ENCODE measurements around the gene SLC49A4.

SLC49A4 gene

GRCh38 chr3:122918576-122919290, 123.9 kb downstream of the SLC49A4 start:
- Histone ChIP-seq H3K4me2 (ENCODE audit: low read depth, low read length, poor library complexity, severe bottlenecking) (no peak overlapping the region), H3F3A (ENCODE audit: low read depth) (no peaks in the 10 kb centered on the region), H3K9ac (ENCODE audit: low read depth, low read length, poor library complexity, severe bottlenecking) (no peak overlapping the region), H2AFZ (ENCODE audit: low read length) (no peak overlapping the region), H3K27me3 (ENCODE audit: insufficient read depth, low read length, poor library complexity, severe bottlenecking) (no peaks in the 10 kb centered on the region), H3K4me1 (ENCODE audit: insufficient read depth, low read length, poor library complexity, severe bottlenecking) (peaks cover 17% of the 10 kb centered on the region), H3K36me3 (ENCODE audit: insufficient read depth, low read length) (no peaks in the 10 kb centered on the region), H3K9me2 (replicated peaks; ENCODE audit: low read depth, low read length) (no peaks in the 10 kb centered on the region), H3K4me3 (ENCODE audit: low read length, poor library complexity, severe bottlenecking) (no peak overlapping the region), H4K20me1 (ENCODE audit: insufficient read depth, low read length, poor library complexity, severe bottlenecking) (no peaks in the 10 kb centered on the region), H3K9me3 (ENCODE audit: insufficient read depth, low read depth, low read length) (no peaks in the 10 kb centered on the region), H3K79me2 (ENCODE audit: insufficient read depth, low read length) (no peaks in the 10 kb centered on the region)
- TF ChIP-seq EZH2phosphoT487 (IDR thresholded peaks at IDR 0.05; ENCODE audit: borderline replicate concordance), result no peak
- TF ChIP-seq, protein P1, sequence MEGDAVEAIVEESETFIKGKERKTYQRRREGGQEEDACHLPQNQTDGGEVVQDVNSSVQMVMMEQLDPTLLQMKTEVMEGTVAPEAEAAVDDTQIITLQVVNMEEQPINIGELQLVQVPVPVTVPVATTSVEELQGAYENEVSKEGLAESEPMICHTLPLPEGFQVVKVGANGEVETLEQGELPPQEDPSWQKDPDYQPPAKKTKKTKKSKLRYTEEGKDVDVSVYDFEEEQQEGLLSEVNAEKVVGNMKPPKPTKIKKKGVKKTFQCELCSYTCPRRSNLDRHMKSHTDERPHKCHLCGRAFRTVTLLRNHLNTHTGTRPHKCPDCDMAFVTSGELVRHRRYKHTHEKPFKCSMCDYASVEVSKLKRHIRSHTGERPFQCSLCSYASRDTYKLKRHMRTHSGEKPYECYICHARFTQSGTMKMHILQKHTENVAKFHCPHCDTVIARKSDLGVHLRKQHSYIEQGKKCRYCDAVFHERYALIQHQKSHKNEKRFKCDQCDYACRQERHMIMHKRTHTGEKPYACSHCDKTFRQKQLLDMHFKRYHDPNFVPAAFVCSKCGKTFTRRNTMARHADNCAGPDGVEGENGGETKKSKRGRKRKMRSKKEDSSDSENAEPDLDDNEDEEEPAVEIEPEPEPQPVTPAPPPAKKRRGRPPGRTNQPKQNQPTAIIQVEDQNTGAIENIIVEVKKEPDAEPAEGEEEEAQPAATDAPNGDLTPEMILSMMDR (conservative IDR thresholded peaks at IDR 0.05; ENCODE audit: low read length), result no peak

- Histone ChIP-seq H3K4me2 (ENCODE audit: low read depth, low read length, poor library complexity, severe bottlenecking) (no peak overlapping the region), H3K27me3 (ENCODE audit: insufficient read depth, low read length, poor library complexity, severe bottlenecking) (no peaks in the 10 kb centered on the region), H2AFZ (ENCODE audit: low read length) (no peak overlapping the region), H3K4me1 (ENCODE audit: insufficient read depth, low read length, poor library complexity, severe bottlenecking) (peaks cover 17% of the 10 kb centered on the region), H3K9me2 (replicated peaks; ENCODE audit: low read depth, low read length) (no peaks in the 10 kb centered on the region), H3K4me3 (ENCODE audit: low read length, poor library complexity, severe bottlenecking) (no peak overlapping the region), H3K79me2 (ENCODE audit: insufficient read depth, low read length) (no peaks in the 10 kb centered on the region), H3K9me3 (ENCODE audit: insufficient read depth, low read depth, low read length) (no peaks in the 10 kb centered on the region), H4K20me1 (ENCODE audit: insufficient read depth, low read length, poor library complexity, severe bottlenecking) (no peaks in the 10 kb centered on the region), H3K36me3 (ENCODE audit: insufficient read depth, low read length) (no peaks in the 10 kb centered on the region), H3K9ac (ENCODE audit: low read depth, low read length, poor library complexity, severe bottlenecking) (no peak overlapping the region), H3F3A (ENCODE audit: low read depth) (no peaks in the 10 kb centered on the region)
- TF ChIP-seq, protein P1 (conservative IDR thresholded peaks at IDR 0.05; ENCODE audit: low read length), result no peak
- TF ChIP-seq EZH2phosphoT487 (IDR thresholded peaks at IDR 0.05; ENCODE audit: borderline replicate concordance), result no peak
Observed at GRCh38 chr3:122919291-122919610, 124.4 kb downstream of the SLC49A4 start.

- H4K20me1 ChIP-seq (ENCODE audit: insufficient read depth, low read length, poor library complexity, severe bottlenecking), result no peaks in the 10 kb centered on the region
- no peak overlapping the region for H3K4me2 ChIP-seq (ENCODE audit: low read depth, low read length, poor library complexity, severe bottlenecking)
- no peaks in the 10 kb centered on the region for H3K27me3 ChIP-seq (ENCODE audit: insufficient read depth, low read length, poor library complexity, severe bottlenecking)
- no peaks in the 10 kb centered on the region for H3K36me3 ChIP-seq (ENCODE audit: insufficient read depth, low read length)
- no peak overlapping the region for H3K4me3 ChIP-seq (ENCODE audit: low read length, poor library complexity, severe bottlenecking)
- peaks cover 7% of the 10 kb centered on the region for H3K4me1 ChIP-seq (ENCODE audit: insufficient read depth, low read length, poor library complexity, severe bottlenecking)
- no peak overlapping the region for H3K9ac ChIP-seq (ENCODE audit: low read depth, low read length, poor library complexity, severe bottlenecking)
- H3K9me3 ChIP-seq (ENCODE audit: insufficient read depth, low read depth, low read length), result no peaks in the 10 kb centered on the region
- H3F3A ChIP-seq (ENCODE audit: low read depth), result no peaks in the 10 kb centered on the region
- TF ChIP-seq, protein P1 (conservative IDR thresholded peaks at IDR 0.05; ENCODE audit: low read length), result no peak
- no peak for TF ChIP-seq EZH2phosphoT487 (IDR thresholded peaks at IDR 0.05; ENCODE audit: borderline replicate concordance)
- H3K79me2 ChIP-seq (ENCODE audit: insufficient read depth, low read length), result no peaks in the 10 kb centered on the region
- no peaks in the 10 kb centered on the region for H3K9me2 ChIP-seq (replicated peaks; ENCODE audit: low read depth, low read length)
- H2AFZ ChIP-seq (ENCODE audit: low read length), result no peak overlapping the region
Observed at GRCh38 chr3:122920986-122921385, 126.1 kb downstream of the SLC49A4 start.
